Endothelial cell of umbilical vein (primary cell): ENCODE results near the gene AADAT. TPM values are rescaled to one million over a fixed set of nuclear protein-coding genes. Genes with fewer than 3 reads are reported as not detected.

Experiments
- BruUV-seq: library from RNA; stranded (reverse); fragments of 400-500 nt; replicated peaks from 2 replicates; lab custom pipeline; 2021; lab: Mats Ljungman, UMichigan
- CTCF ChIA-PET: fragments of 300-600, 350-600 bp; sonication (Branson Sonifier 250); formaldehyde crosslinking; loops from one replicate; lab custom pipeline; 2021; ENCODE audit warnings: antibody characterized with exemption, inconsistent platforms; lab: Charles Lee
- POLR2A ChIA-PET: fragments of 300-600, 350-600 bp; sonication (Branson Sonifier 250); formaldehyde crosslinking; loops from one replicate; lab custom pipeline; 2021; ENCODE audit warnings: antibody characterized with exemption, inconsistent platforms; lab: Charles Lee
- DNase-seq: peaks from one replicate; pipeline ENCODE4 v3.0.0-alpha.2; 2011; ENCODE audit warnings: low read depth, low spot score
- FAIRE-seq: peaks from 2 replicates; lab custom pipeline; 2011; peaks lifted over from hg19 to GRCh38; lab: Jason Lieb, UNC
- H2AFZ ChIP-seq: 2 replicates; pipeline ENCODE4 v1.6.0; 2012; ENCODE audit warnings: low read depth, low read length, control low read depth, inconsistent platforms
- H3K27ac ChIP-seq: 2 replicates; pipeline ENCODE4 v1.5.1; 2011; ENCODE audit warnings: low read depth, mild to moderate bottlenecking, control low read depth, low read length, moderate library complexity; ENCODE audit not compliant: insufficient read depth
- H3K27me3 ChIP-seq, 2 experiments: 2 replicates each; pipeline versions ENCODE4 v1.6.0 to v1.6.1; 2011; ENCODE audit warnings: low read length in 2 of 2, mixed read lengths in 1 of 2; ENCODE audit not compliant: control insufficient read depth in 2 of 2, insufficient read depth in 2 of 2
- H3K36me3 ChIP-seq, 2 experiments: 2 replicates in 1 of 2; 3 replicates in 1 of 2; pipeline ENCODE4 v1.5.1; 2011; ENCODE audit warnings: low read length in 2 of 2, mild to moderate bottlenecking in 1 of 2, moderate library complexity in 1 of 2; ENCODE audit not compliant: control insufficient read depth in 2 of 2, insufficient read depth in 2 of 2; ENCODE audit errors: extremely low read depth in 1 of 2
- H3K4me1 ChIP-seq: 3 replicates; pipeline ENCODE4 v1.5.1; 2011; ENCODE audit warnings: mild to moderate bottlenecking, low read length; ENCODE audit not compliant: control insufficient read depth, insufficient read depth; ENCODE audit errors: extremely low read depth
- H3K4me2 ChIP-seq: 2 replicates; pipeline ENCODE4 v1.6.1; 2011; ENCODE audit warnings: low read length, control low read depth, mixed read lengths; ENCODE audit not compliant: insufficient read depth
- H3K4me3 ChIP-seq, 3 experiments: fragments of 200-600 bp in 1 of 3; sonication (generic), shearing (Covaris generic) in 1 of 3; replicated peaks in 1 of 3; 2 replicates each; pipeline ENCODE4 v1.5.1; 2011 to 2016; ENCODE audit warnings: control low read depth in 3 of 3, low read length in 3 of 3, mild to moderate bottlenecking in 2 of 3, inconsistent platforms in 1 of 3, low read depth in 1 of 3, moderate library complexity in 1 of 3; ENCODE audit not compliant: insufficient read depth in 1 of 3
- H3K79me2 ChIP-seq: 2 replicates; pipeline ENCODE4 v1.6.0; 2012; ENCODE audit warnings: low read length, inconsistent platforms; ENCODE audit not compliant: control insufficient read depth, insufficient read depth
- H3K9ac ChIP-seq: replicated peaks from 2 replicates; pipeline ENCODE3; 2011; ENCODE audit warnings: low read length, control low read depth; ENCODE audit not compliant: insufficient read depth; ENCODE audit errors: extremely low read depth
- H3K9me1 ChIP-seq: replicated peaks from 3 replicates; pipeline ENCODE4 v1.6.0; 2011; ENCODE audit warnings: mild to moderate bottlenecking, low read length; ENCODE audit not compliant: control insufficient read depth, insufficient read depth; ENCODE audit errors: extremely low read depth
- H3K9me3 ChIP-seq: replicated peaks from 2 replicates; pipeline ENCODE4 v1.5.1; 2012; ENCODE audit warnings: low read length, inconsistent platforms; ENCODE audit not compliant: control insufficient read depth, insufficient read depth
- H4K20me1 ChIP-seq: replicated peaks from 2 replicates; pipeline ENCODE3; 2011; ENCODE audit warnings: mild to moderate bottlenecking, low read length; ENCODE audit not compliant: control insufficient read depth, insufficient read depth; ENCODE audit errors: extremely low read depth
- EZH2 ChIP-seq: IDR thresholded peaks from 2 replicates; pipeline ENCODE4 v1.6.1; 2012; ENCODE audit warnings: borderline replicate concordance, low read depth, mild to moderate bottlenecking, moderate library complexity, low read length, inconsistent platforms; ENCODE audit not compliant: severe bottlenecking
- FOS ChIP-seq: IDR thresholded peaks from 2 replicates; pipeline ENCODE4 v1.6.1; 2011; ENCODE audit warnings: mild to moderate bottlenecking, low read length, moderate library complexity, borderline replicate concordance; ENCODE audit not compliant: insufficient read depth
- dilution Hi-C: fragments of 300-500 bp; cut with MboI; formaldehyde crosslinking; loops from one replicate; pipeline ENCODE4 v1.15.0; 2019; ENCODE audit warnings: low sequenced_read_pairs; ENCODE audit not compliant: extremely low pct_ligation_motif_present
- intact Hi-C: fragments of 100-400 bp; cut with micrococcal nuclease; formaldehyde crosslinking; loops from one replicate; pipeline ENCODE4 v1.10.0; 2022
- polyA plus RNA-seq, 4 experiments: library from polyadenylated mRNA; depleted of rRNA in 3 of 4; stranded (reverse) in 3 of 4; unstranded in 1 of 4; fragments of >200 nt; gene quantifications; 2 replicates each; pipeline versions ENCODE4 v1.2.1 to v1.2.3, GENCODE V29; 2011 to 2012; ENCODE audit warnings: missing spikeins in 1 of 4
- total RNA-seq: library from RNA; stranded (reverse); gene quantifications from 2 replicates; pipeline ENCODE4 v1.2.3, GENCODE V29; 2021
- TF ChIP-seq, protein P1 (sequence below): IDR thresholded peaks from 2 replicates; pipeline ENCODE4 v1.6.1; 2011; ENCODE audit not compliant: insufficient read depth, insufficient read length

Gene AADAT
- total and polyA plus RNA-seq, 2 donors (not counting 3 experiments of a cell fraction or from before 2014, with no cell fraction given) = 1.8 to 2.5 TPM

DNA sequence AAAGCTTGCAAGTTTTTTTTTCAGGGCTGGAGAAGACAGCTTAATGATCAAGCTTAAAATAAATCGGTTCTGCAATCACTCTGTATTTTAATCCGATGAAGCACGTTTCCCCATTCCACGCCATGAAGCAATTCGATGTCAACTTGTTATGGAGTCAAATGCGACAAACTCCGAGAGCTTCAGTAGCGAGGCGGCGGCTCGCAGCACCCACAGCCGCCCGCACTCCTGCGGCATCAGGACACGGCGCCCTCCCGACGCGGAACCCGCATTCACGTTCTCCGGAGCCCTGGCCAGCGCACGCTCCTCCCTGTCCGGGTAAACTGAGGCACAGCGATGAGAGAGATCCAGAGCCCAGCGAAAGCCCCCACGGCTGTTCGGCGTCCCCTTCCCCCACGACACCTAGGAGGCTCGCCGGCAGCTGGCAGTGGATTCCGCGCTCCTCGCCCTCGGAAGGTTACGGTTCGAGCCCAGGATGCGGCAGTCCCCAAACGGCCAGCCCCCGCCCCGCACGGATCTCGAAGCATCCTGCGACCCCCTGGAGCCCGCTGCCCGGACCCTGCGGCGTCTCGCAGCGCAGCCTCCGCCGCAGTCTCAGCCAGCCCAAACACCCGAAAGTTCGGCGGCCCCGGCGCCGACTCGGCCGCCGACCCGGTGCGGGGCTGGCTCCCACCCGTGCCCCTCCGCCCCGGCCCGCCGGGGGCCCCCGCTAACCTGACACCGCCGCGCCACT is 64.1 kb downstream of the AADAT start:
- Histone ChIP-seq H4K20me1 (no peaks in the 10 kb centered on the region), H3K4me2 (peak overlapping the region; percentile 51), H3K9me3 (no peaks in the 10 kb centered on the region), H3K36me3 (no peaks in the 10 kb centered on the region), H3K4me3 (peak overlapping the region in 2 of 3 experiments; percentile 40 to 75), H3K27me3 (peaks cover 24 to 49% of the 10 kb centered on the region in 2 experiments), H3K79me2 (no peaks in the 10 kb centered on the region), H2AFZ (peak overlapping the region; percentile 76), H3K9ac (no peak overlapping the region), H3K9me1 (no peaks in the 10 kb centered on the region), H3K27ac (no peak overlapping the region), H3K4me1 (peaks cover 11% of the 10 kb centered on the region)
- dilution Hi-C loops (no loop called here), intact Hi-C loops (loop anchor here (1.0 kb wide), 1 partner anchor 65 kb away; no protein-coding TSS in a partner anchor)
- DNase-seq (no peak), FAIRE-seq (no peak)
- TF ChIP-seq, protein P1, sequence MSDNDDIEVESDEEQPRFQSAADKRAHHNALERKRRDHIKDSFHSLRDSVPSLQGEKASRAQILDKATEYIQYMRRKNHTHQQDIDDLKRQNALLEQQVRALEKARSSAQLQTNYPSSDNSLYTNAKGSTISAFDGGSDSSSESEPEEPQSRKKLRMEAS = no peak
- TF ChIP-seq EZH2 = peak; percentile 95
- TF ChIP-seq FOS = no peak
- no TSS peak for BruUV-seq
- ChIA-PET POLR2A (no interaction called here), CTCF (interaction anchor here (1.0 to 2.2 kb wide), 3 partner anchors 22 to 412 kb away, joined by 3 to 8 read pairs (median 3); no protein-coding TSS in a partner anchor)

DNA sequence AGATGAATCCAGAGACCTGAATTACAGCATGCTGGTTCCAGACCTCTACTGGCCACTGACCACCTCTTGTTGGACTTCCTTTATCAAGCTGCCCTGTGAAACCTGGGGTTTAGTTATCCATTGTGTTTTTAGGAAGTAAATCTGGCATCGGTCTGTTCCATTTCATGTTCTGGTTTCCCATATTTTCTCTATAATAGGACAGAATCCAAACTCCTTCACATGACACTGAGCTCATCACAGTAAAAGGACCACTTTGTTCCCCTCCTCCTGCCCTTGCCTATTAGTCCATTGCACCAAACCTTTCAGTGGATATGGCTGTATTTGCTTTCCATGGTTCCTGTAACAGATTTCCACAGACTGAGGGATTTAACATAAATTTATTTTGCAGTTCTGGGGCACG is 67.5 kb downstream of the AADAT start:
- BruUV-seq = no TSS peak
- intact Hi-C loops (no loop called here), dilution Hi-C loops (no loop called here)
- Histone ChIP-seq H3K9ac (no peak overlapping the region), H3K4me2 (no peak overlapping the region), H2AFZ (no peak overlapping the region), H3K27ac (no peak overlapping the region), H3K9me1 (no peaks in the 10 kb centered on the region), H4K20me1 (no peaks in the 10 kb centered on the region), H3K9me3 (no peaks in the 10 kb centered on the region), H3K36me3 (no peaks in the 10 kb centered on the region), H3K79me2 (no peaks in the 10 kb centered on the region), H3K27me3 (peaks cover 17 to 27% of the 10 kb centered on the region in 2 experiments), H3K4me3 (no peak overlapping the region), H3K4me1 (peaks cover 6% of the 10 kb centered on the region)
- POLR2A ChIA-PET = no interaction called here
- FAIRE-seq (no peak), DNase-seq (no peak)
- no peak for TF ChIP-seq FOS
- CTCF ChIA-PET = interaction anchor here (1.7 kb wide), 1 partner anchor 212 kb away, joined by 4 read pairs; no protein-coding TSS in a partner anchor
